Mucosa of rectum (tissue), 2 donors: ENCODE measurements around the gene FRMD4A.
"Not testable (repeated sequence)": the region's sequence is repeated elsewhere in the genome, so short reads cannot be mapped to it uniquely, and the experiment has no call there.

Experiments used
- H3K27ac ChIP-seq, 2 donors: one replicate each; pipeline ENCODE4 v1.7.0; 2013; ENCODE audit warnings: inconsistent platforms in 2 of 2, low read depth in 2 of 2, low read length in 2 of 2
- H3K27me3 ChIP-seq, 2 donors: one replicate each; pipeline ENCODE4 v1.7.0; 2013; ENCODE audit warnings: low read length in 2 of 2; ENCODE audit not compliant: control insufficient read depth in 2 of 2, insufficient read depth in 2 of 2
- H3K36me3 ChIP-seq, 2 donors: one replicate each; pipeline ENCODE4 v1.7.0; 2013; ENCODE audit warnings: low read length in 2 of 2; ENCODE audit not compliant: control insufficient read depth in 2 of 2, insufficient read depth in 2 of 2
- H3K4me1 ChIP-seq, 2 donors: one replicate each; pipeline ENCODE4 v1.7.0; 2013; ENCODE audit warnings: low read length in 2 of 2, mild to moderate bottlenecking in 1 of 2; ENCODE audit not compliant: control insufficient read depth in 2 of 2, insufficient read depth in 2 of 2
- H3K4me3 ChIP-seq, 2 donors: one replicate each; pipeline ENCODE4 v1.7.0; 2013; ENCODE audit warnings: low read length in 2 of 2
- H3K9ac ChIP-seq, 2 donors: one replicate each; pipeline ENCODE4 v1.7.0; 2013; ENCODE audit warnings: low read length in 2 of 2, low read depth in 1 of 2, mild to moderate bottlenecking in 1 of 2
- H3K9me3 ChIP-seq, 2 donors: one replicate each; pipeline ENCODE4 v1.7.0; 2013; ENCODE audit warnings: low read length in 2 of 2; ENCODE audit not compliant: control insufficient read depth in 2 of 2
- donor health status: healthy.
- donor health status: Normal muscosa, but diverticular disease.

Gene FRMD4A

GRCh38 chr10:14225379-14225778, 105.3 kb downstream of the FRMD4A start:
- Histone ChIP-seq H3K27me3 (peaks cover 3 to 5% of the 10 kb centered on the region in 2 donors), H3K36me3 (no peaks in the 10 kb centered on the region), H3K4me1 (no peaks in the 10 kb centered on the region), H3K9me3 (no peaks in the 10 kb centered on the region), H3K4me3 (no peak overlapping the region), H3K9ac (no peak overlapping the region), H3K27ac (no peak overlapping the region)

- no peaks in the 10 kb centered on the region for H3K4me1 ChIP-seq
- no peak overlapping the region for H3K9ac ChIP-seq
- H3K4me3 ChIP-seq: no peak overlapping the region
- H3K27me3 ChIP-seq: peaks cover 2 to 5% of the 10 kb centered on the region in 2 donors
- H3K27ac ChIP-seq: no peak overlapping the region
- H3K9me3 ChIP-seq: no peaks in the 10 kb centered on the region
- H3K36me3 ChIP-seq: no peaks in the 10 kb centered on the region
Measured at GRCh38 chr10:14220026-14220425, 110.7 kb downstream of the FRMD4A start.

GRCh38 chr10:14219411-14219810, 111.3 kb downstream of the FRMD4A start:
- no peak overlapping the region for H3K9ac ChIP-seq
- H3K36me3 ChIP-seq: no peaks in the 10 kb centered on the region
- no peak overlapping the region for H3K4me3 ChIP-seq
- H3K4me1 ChIP-seq: no peaks in the 10 kb centered on the region
- no peaks in the 10 kb centered on the region for H3K9me3 ChIP-seq
- H3K27ac ChIP-seq: no peak overlapping the region
- H3K27me3 ChIP-seq: peaks cover 2 to 5% of the 10 kb centered on the region in 2 donors

- no peak overlapping the region for H3K4me3 ChIP-seq
- H3K27ac ChIP-seq: no peak overlapping the region
- H3K36me3 ChIP-seq: no peaks in the 10 kb centered on the region
- H3K9ac ChIP-seq: no peak overlapping the region
- no peaks in the 10 kb centered on the region for H3K9me3 ChIP-seq
- no peaks in the 10 kb centered on the region for H3K4me1 ChIP-seq
- peaks cover 2 to 5% of the 10 kb centered on the region in 2 donors for H3K27me3 ChIP-seq
Measured at GRCh38 chr10:14215641-14216040, 115.1 kb downstream of the FRMD4A start.

- not testable (repeated sequence) for H3K9ac ChIP-seq, H3K9me3 ChIP-seq, H3K36me3 ChIP-seq, H3K4me3 ChIP-seq, H3K27me3 ChIP-seq, H3K27ac ChIP-seq, H3K4me1 ChIP-seq
Measured at GRCh38 chr10:14213703-14214102, 117.0 kb downstream of the FRMD4A start.

GRCh38 chr10:14211610-14212009, 119.1 kb downstream of the FRMD4A start:
- Histone ChIP-seq H3K4me1 (no peaks in the 10 kb centered on the region), H3K27me3 (peaks cover 0 to 2% of the 10 kb centered on the region in 2 donors), H3K4me3 (no peak overlapping the region), H3K9me3 (no peaks in the 10 kb centered on the region), H3K9ac (no peak overlapping the region), H3K36me3 (no peaks in the 10 kb centered on the region), H3K27ac (no peak overlapping the region)

GRCh38 chr10:14208231-14208630, 122.5 kb downstream of the FRMD4A start:
- Histone ChIP-seq H3K9me3 (no peaks in the 10 kb centered on the region), H3K4me1 (no peaks in the 10 kb centered on the region), H3K27ac (no peak overlapping the region), H3K9ac (no peak overlapping the region), H3K27me3 (no peaks in the 10 kb centered on the region), H3K36me3 (no peaks in the 10 kb centered on the region), H3K4me3 (no peak overlapping the region)

- H3K9me3 ChIP-seq: no peaks in the 10 kb centered on the region
- H3K4me1 ChIP-seq: no peaks in the 10 kb centered on the region
- H3K27me3 ChIP-seq: peaks cover 0 to 4% of the 10 kb centered on the region in 2 donors
- H3K9ac ChIP-seq: no peak overlapping the region
- no peaks in the 10 kb centered on the region for H3K36me3 ChIP-seq
- H3K4me3 ChIP-seq: no peak overlapping the region
- H3K27ac ChIP-seq: no peak overlapping the region
Measured at GRCh38 chr10:14205233-14205632, 125.5 kb downstream of the FRMD4A start.

- Histone ChIP-seq H3K4me1 (no peaks in the 10 kb centered on the region), H3K9ac (no peak overlapping the region), H3K4me3 (no peak overlapping the region), H3K9me3 (no peaks in the 10 kb centered on the region), H3K27me3 (peaks cover 2 to 8% of the 10 kb centered on the region in 2 donors), H3K27ac (no peak overlapping the region), H3K36me3 (no peaks in the 10 kb centered on the region)
Measured at GRCh38 chr10:14200698-14201544, 129.8 kb downstream of the FRMD4A start.

- not testable (repeated sequence) for H3K27me3 ChIP-seq, H3K27ac ChIP-seq, H3K36me3 ChIP-seq, H3K9ac ChIP-seq, H3K4me3 ChIP-seq, H3K9me3 ChIP-seq, H3K4me1 ChIP-seq
Measured at GRCh38 chr10:14199098-14199497, 131.6 kb downstream of the FRMD4A start.
